BJ (cell line): ENCODE measurements around the gene ZNF391. TPM values are rescaled to one million over a fixed set of nuclear protein-coding genes. Genes with fewer than 3 reads are reported as not detected.
"Not testable (repeated sequence)": the region's sequence is repeated elsewhere in the genome, so short reads cannot be mapped to it uniquely, and the experiment has no call there.

Source experiments
- CTCF ChIA-PET: fragments of 350-600 bp; formaldehyde crosslinking; extraction: SDS; loops from one replicate; lab custom pipeline; 2021; ENCODE audit warnings: antibody characterized with exemption, inconsistent platforms; lab: Yijun Ruan, JAX
- POLR2A ChIA-PET: fragments of 300-600 bp; sonication (Branson Sonifier 250); formaldehyde crosslinking; extraction: SDS; loops from one replicate; lab custom pipeline; 2021; ENCODE audit warnings: antibody characterized with exemption; lab: Charles Lee
- DNase-seq: peaks from one replicate; pipeline ENCODE4 v3.0.0-alpha.2; 2011; ENCODE audit warnings: low read depth
- H3K27me3 ChIP-seq: 2 replicates; pipeline ENCODE4 v1.6.0; 2011; ENCODE audit warnings: low read length; ENCODE audit not compliant: control insufficient read depth, insufficient read depth
- H3K36me3 ChIP-seq: 2 replicates; pipeline ENCODE4 v1.5.1; 2011; ENCODE audit warnings: low read length; ENCODE audit not compliant: control insufficient read depth, insufficient read depth
- H3K4me3 ChIP-seq: 2 replicates; pipeline ENCODE4 v1.5.1; 2011; ENCODE audit warnings: low read depth, mild to moderate bottlenecking, control low read depth, low read length
- CTCF ChIP-seq: IDR thresholded peaks from 2 replicates; pipeline ENCODE4 v1.5.1; 2011; ENCODE audit warnings: low read depth, mild to moderate bottlenecking, control low read depth, inconsistent platforms, low read length, moderate library complexity; ENCODE audit not compliant: insufficient read depth
- polyA plus RNA-seq: library from polyadenylated mRNA; depleted of rRNA; stranded (reverse); fragments of >200 nt; gene quantifications from 2 replicates; pipeline ENCODE4 v1.2.3, GENCODE V29; 2011

The ZNF391 gene
- polyA plus RNA-seq, 1 experiment = 0.27 TPM

DNA sequence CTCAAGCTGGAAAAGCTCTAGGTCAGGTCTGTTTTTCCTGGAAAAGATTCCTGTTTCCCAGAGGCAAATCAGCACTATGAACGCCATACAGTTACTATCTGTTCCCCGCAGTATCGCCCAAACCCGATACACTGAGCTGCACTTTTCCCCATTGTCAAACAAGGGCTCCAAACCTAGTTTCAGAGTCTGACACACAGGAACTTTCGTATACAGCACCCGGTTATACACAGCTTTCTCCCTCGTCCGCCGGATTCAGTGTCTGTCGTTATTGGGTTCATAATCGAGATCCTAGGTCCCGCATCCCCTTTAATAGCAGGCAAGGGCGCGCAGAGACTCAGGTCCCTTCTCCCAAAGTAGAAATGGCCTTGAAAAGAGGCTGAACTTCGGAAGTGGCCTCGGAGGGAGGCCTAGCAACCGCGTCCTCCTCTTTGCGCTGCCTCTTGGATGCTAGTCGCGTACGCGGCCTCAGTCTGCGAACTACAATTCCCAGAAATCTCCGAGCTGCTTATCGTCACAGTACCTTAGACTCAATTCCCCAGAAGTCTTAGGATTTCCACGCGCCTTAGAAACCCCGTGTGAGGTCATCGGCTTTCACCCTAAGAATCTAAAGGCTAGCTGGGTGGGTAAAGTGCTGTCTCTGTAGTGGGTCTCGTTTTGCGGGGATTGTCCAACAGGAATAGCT, 34.2 kb downstream of the ZNF391 start:
- Histone ChIP-seq H3K4me3 (no peak overlapping the region), H3K36me3 (no peaks in the 10 kb centered on the region), H3K27me3 (no peaks in the 10 kb centered on the region)
- CTCF ChIA-PET = no interaction called here
- POLR2A ChIA-PET = no interaction called here
- no peak for TF ChIP-seq CTCF
- DNase-seq = no peak

DNA sequence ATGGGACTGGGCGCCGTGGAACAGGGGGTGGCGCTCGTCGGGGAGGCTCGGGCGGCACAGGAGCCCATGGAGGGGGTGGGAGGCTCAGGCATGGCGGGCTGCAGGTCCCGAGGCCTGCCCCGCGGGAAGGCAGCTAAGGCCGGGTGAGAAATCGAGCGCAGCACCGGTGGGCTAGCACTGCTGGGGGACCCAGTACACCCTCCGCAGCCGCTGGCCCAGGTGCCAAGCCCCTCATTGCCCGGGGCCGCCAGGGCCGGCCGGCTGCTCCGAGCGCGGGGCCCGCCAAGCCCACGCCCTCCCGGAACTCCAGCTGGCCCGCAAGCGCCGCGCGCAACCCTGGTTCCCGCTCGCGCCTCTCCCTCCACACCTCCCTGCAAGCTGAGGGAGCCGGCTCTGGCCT, 36.3 kb downstream of the ZNF391 start:
- CTCF ChIA-PET, POLR2A ChIA-PET, DNase-seq: not testable (repeated sequence)

GRCh38 chr6:27426045-27426620, 37.6 kb downstream of the ZNF391 start:
- no peak for DNase-seq
- POLR2A ChIA-PET = no interaction called here
- no peak overlapping the region for H3K4me3 ChIP-seq
- CTCF ChIA-PET = no interaction called here
- H3K27me3 ChIP-seq = no peaks in the 10 kb centered on the region
- H3K36me3 ChIP-seq = no peaks in the 10 kb centered on the region
- no peak for TF ChIP-seq CTCF

More for the DNA sequence above, 36.3 kb downstream of the ZNF391 start:
- H3K27me3 ChIP-seq, H3K36me3 ChIP-seq, H3K4me3 ChIP-seq: not testable (repeated sequence)

DNA sequence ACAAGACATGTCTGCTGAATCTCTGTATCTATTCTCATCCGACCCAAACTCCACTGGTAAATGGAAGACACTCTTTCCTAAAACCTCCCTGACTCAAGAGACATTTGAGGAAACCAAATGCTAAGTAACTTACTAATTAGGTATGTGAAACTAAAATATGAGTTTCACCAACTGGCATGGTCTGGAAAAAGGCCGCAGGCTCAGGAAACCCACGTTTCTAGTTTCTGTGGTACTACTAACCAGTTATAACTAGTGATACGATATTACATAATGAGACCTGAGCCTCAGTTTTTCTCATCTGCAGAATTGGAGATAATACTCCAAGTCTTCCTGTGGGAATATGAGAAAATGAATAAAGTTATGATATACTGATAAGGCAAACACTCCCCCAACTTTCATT, 39.9 kb downstream of the ZNF391 start:
- Histone ChIP-seq H3K4me3 (no peak overlapping the region), H3K36me3 (no peaks in the 10 kb centered on the region), H3K27me3 (no peaks in the 10 kb centered on the region)
- TF ChIP-seq CTCF = no peak
- ChIA-PET POLR2A (no interaction called here), CTCF (no interaction called here)
- DNase-seq = no peak

- ChIA-PET POLR2A (no interaction called here), CTCF (no interaction called here)
- Histone ChIP-seq H3K4me3 (no peak overlapping the region), H3K27me3 (no peaks in the 10 kb centered on the region), H3K36me3 (no peaks in the 10 kb centered on the region)
- no peak for TF ChIP-seq CTCF
- no peak for DNase-seq
Measured at GRCh38 chr6:27428966-27429365, 40.4 kb downstream of the ZNF391 start.

GRCh38 chr6:27433714-27434113, 45.2 kb downstream of the ZNF391 start:
- no peak for TF ChIP-seq CTCF
- POLR2A ChIA-PET = no interaction called here
- H3K36me3 ChIP-seq = no peaks in the 10 kb centered on the region
- no peaks in the 10 kb centered on the region for H3K27me3 ChIP-seq
- no peak overlapping the region for H3K4me3 ChIP-seq
- CTCF ChIA-PET = no interaction called here
- DNase-seq = no peak
